ENCODE results near the gene SLC6A6. TPM values are rescaled to one million over a fixed set of nuclear protein-coding genes. Genes with fewer than 3 reads are reported as not detected.
A peak's percentile ranks its signal among the peaks of the same experiment; 100 is the strongest.

The SLC6A6 gene
- total RNA-seq, 1 donor from 2014 or later = 14.3 TPM

GRCh38 chr3:14532691-14533456 is 130.5 kb downstream of the SLC6A6 start:
- DNase-seq (ENCODE audit: missing footprints) (no peak), ATAC-seq (peak; percentile 52)
- intact Hi-C loops (cut with DNase I) = no loop called here

DNA sequence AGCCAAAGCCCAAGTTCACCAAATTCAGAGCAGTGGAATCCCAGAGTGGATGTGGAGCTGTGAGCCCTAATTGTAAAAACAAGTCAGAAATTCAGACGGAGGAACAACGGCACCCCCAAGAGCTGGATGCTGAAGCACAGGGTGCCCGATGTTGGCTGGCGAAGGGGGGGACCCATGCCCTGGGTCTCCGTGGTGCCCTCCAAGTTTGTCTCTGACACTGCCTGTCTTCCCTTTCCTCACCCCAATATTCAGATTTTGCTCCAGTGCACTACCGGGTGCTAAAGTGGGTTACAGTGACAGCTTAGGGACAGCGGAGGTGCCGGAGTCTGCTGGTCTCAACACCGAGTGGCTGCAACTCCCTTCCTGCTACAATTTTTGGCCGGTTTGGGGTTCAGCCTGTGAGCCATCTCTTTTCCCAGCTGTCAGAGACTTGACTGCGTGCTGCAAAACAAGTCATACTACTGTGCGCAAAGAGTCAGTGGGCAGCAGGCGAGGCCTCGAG is 131.1 kb downstream of the SLC6A6 start:
- intact Hi-C loops (cut with DNase I) = no loop called here
- no peak for DNase-seq (ENCODE audit: missing footprints)
- no peak for ATAC-seq

GRCh38 chr3:14534516-14535191 is 132.2 kb downstream of the SLC6A6 start:
- intact Hi-C loops (cut with DNase I) = no loop called here
- ATAC-seq = no peak
- DNase-seq (ENCODE audit: missing footprints) = no peak

DNA sequence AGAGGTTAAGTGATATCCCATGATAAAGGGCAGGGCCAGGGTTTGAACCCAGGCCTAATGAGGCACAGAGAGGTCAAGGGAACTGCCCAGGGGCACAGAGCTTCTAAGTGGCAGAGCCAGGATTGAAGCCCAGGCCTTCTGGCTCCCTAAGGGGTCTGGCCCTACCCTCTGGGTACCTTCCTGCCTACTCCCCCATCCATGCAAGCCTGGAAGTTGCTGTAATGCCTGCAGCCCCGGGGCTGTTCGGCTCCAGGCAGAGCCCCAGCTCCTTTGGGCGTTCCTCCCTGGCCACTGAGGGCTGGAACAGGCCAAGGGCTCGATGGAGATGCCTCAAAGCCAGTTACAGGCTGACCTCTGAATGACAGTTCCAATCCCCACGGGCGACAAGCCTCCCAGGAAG is 133.2 kb downstream of the SLC6A6 start:
- intact Hi-C loops (cut with DNase I) = no loop called here
- ATAC-seq (no peak), DNase-seq (ENCODE audit: missing footprints) (no peak)

DNA sequence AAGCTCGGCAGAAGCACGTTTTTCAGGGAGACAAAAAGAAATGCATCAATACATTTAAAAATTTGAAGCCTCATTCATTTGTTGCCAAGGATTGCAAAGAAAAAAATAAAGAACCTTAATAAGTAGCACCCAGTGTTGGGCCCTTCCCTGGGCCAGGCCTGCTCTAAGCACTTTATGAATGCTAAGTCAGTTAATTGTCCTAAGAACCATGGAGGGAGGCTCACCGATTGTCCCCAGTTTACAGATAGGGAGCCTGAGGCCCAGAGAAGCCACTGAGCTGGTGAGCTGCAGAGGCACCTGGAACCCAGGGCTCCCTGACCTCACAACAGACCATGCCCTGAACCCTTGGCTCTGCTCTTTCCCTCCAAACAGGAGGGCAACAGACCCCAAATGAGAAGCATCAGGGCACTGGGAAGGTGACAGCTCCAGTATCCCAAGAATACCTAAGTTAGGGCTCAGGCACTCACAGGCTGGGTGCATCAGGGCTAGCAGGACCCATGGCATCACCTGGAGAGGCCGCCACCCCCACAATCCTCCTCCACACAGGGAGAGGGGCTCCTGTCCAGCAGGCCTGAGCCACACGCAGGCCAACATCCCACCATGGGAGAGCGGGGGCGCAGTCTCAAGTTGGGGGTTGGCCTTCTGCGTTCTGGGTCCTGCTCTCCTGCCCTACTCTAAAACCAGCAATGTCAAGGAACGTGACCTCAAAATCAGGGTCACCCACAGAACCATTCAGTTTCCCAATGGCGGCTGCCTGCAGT is 133.8 kb downstream of the SLC6A6 start:
- DNase-seq (ENCODE audit: missing footprints) (no peak), ATAC-seq (no peak)
- intact Hi-C loops (cut with DNase I) = no loop called here

GRCh38 chr3:14536837-14537589 is 134.6 kb downstream of the SLC6A6 start:
- intact Hi-C loops (cut with DNase I) = no loop called here
- no peak for DNase-seq (ENCODE audit: missing footprints)

GRCh38 chr3:14537590-14538450 is 135.4 kb downstream of the SLC6A6 start:
- intact Hi-C loops (cut with DNase I) = no loop called here
- peak; percentile 73 for DNase-seq (ENCODE audit: missing footprints)
- ATAC-seq = no peak

More at GRCh38 chr3:14536837-14537589, 134.6 kb downstream of the SLC6A6 start:
- ATAC-seq = no peak

- intact Hi-C loops (cut with DNase I) = loop anchor here (1.0 kb wide), 1 partner anchor 16 kb away; no protein-coding TSS in a partner anchor
- ATAC-seq (peak; percentile 24), DNase-seq (ENCODE audit: missing footprints) (no peak)
Observed at GRCh38 chr3:14538451-14539088, 136.2 kb downstream of the SLC6A6 start.

Other genes with a start within 250 kb of the SLC6A6 start
- 7.7 TPM for gene XPC, start 224.0 kb upstream of the SLC6A6 start, total RNA-seq
- gene LSM3, start 223.8 kb upstream of the SLC6A6 start, total RNA-seq = 17.2 TPM
- 39.3 TPM for gene GRIP2, start 137.7 kb downstream of the SLC6A6 start, total RNA-seq
- gene CCDC174, start 249.2 kb downstream of the SLC6A6 start, total RNA-seq = 9.7 TPM